Measurements from ENCODE around the gene TBX21. TPM values are rescaled to one million over a fixed set of nuclear protein-coding genes. Genes with fewer than 3 reads are reported as not detected.

The TBX21 gene
- total RNA-seq, 1 experiment from 2014 or later = 0.20 TPM

DNA sequence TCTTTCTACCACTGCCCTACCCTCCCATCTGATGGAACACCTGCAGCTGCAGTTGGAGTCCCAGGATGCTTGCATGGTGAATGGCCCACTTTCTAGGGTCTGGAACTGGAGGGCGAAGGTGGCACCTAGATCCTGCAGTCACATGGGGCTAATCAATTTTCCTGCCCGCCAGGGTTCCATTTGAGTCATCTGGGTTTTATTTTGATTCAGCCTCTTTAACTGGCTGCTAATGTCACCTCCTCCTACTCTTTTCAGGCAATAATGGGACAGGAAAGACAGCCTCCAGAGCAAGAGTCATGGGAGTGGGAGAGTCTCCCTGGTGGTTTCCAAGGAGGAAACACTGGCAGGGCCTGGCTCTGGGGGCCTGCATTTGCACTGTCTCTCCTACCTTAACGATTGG, 42.9 kb upstream of the TBX21 start (continued):
- no peak for TF ChIP-seq ZFX (IDR thresholded peaks at IDR 0.05)
- no peak for TF ChIP-seq CBX3 (IDR thresholded peaks at IDR 0.05; ENCODE audit: low read depth)

DNA sequence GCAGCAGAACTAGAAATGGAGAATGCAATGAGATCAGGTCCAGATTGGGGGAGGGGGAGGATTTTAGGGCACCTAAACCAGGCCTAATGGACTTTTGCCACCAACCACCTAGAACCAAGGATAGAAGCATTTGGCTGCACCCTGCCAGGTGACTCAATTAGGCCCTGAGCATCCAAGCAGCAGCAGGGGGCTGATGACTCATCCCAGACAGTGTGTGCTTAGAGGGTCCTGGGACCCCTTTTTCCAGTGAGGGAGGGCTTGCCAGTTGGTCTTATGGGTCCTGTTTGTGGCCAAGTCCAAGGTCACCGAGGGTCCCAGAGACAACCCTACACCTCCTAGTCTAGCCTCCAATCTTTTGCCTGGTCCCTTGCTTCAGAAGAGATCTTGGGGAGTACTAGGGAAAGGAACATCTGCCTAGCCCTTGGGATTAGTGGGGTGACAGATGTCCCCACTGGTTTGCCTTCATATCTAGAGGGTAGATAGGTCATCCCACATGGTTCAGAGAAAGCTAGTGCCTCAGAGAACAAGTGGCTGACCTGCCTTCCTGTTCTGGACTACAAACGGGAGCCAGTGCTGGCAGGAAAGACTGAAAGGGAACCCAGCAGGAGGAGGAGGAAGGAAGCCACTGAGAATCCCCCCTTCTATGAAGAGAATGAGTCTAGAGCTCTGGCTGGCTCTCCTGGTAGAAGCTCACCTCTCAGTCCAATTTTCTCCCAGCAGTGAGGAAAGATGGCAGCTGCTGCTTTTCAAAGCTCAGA, 40.7 kb upstream of the TBX21 start:
- H3K36me3 ChIP-seq (ENCODE audit: control insufficient read depth in 1 of 2, insufficient read depth in 2 of 2, low read length in 2 of 2) = no peaks in the 10 kb centered on the region
- BruUV-seq (replicated peaks) = no TSS peak
- H3K9me2 ChIP-seq (ENCODE audit: insufficient read depth) = no peaks in the 10 kb centered on the region
- no peaks in the 10 kb centered on the region for H3K27me3 ChIP-seq (ENCODE audit: insufficient read depth, low read length)
- H3K9ac ChIP-seq (ENCODE audit: low read length) = peak overlapping the region; percentile 67; the same call in 1 of the 2 replicates
- H3K27ac ChIP-seq (ENCODE audit: low read depth, low read length) = no peak overlapping the region
- H3K9me3 ChIP-seq (ENCODE audit: control insufficient read depth in 1 of 2, insufficient read depth in 1 of 2, low read depth in 1 of 2, low read length in 2 of 2) = no peaks in the 10 kb centered on the region
- peak overlapping the region; percentile 91 for H3K4me2 ChIP-seq (ENCODE audit: low read length)
- ChIA-PET POLR2A (interaction anchor here (0.7 kb wide), 1 partner anchor 29 kb away, joined by 3 read pairs; no protein-coding TSS in a partner anchor), RAD21 (ENCODE audit: low non-redundant PET in 1 of 2, low total read pairs in 2 of 2, uncharacterized antibody in 2 of 2, unreplicated experiment in 2 of 2) (no interaction called here), CTCF (interaction anchor here (0.6 kb wide), 1 partner anchor 11 kb away, joined by 3 read pairs; no protein-coding TSS in a partner anchor)
- H4K20me1 ChIP-seq (ENCODE audit: insufficient read depth) = no peaks in the 10 kb centered on the region
- intact Hi-C loops (cut with micrococcal nuclease) = no loop called here
- no peak for ATAC-seq
- no peaks in the 10 kb centered on the region for H3K79me2 ChIP-seq (ENCODE audit: insufficient read depth, low read length)
- no peak overlapping the region for H3K4me3 ChIP-seq (replicated peaks in 1 of 2; ENCODE audit: low read depth in 1 of 2, low read length in 2 of 2)
- TF ChIP-seq, protein P1, sequence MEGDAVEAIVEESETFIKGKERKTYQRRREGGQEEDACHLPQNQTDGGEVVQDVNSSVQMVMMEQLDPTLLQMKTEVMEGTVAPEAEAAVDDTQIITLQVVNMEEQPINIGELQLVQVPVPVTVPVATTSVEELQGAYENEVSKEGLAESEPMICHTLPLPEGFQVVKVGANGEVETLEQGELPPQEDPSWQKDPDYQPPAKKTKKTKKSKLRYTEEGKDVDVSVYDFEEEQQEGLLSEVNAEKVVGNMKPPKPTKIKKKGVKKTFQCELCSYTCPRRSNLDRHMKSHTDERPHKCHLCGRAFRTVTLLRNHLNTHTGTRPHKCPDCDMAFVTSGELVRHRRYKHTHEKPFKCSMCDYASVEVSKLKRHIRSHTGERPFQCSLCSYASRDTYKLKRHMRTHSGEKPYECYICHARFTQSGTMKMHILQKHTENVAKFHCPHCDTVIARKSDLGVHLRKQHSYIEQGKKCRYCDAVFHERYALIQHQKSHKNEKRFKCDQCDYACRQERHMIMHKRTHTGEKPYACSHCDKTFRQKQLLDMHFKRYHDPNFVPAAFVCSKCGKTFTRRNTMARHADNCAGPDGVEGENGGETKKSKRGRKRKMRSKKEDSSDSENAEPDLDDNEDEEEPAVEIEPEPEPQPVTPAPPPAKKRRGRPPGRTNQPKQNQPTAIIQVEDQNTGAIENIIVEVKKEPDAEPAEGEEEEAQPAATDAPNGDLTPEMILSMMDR (IDR thresholded peaks at IDR 0.05 in 2 of 3, conservative IDR thresholded peaks at IDR 0.05 in 1 of 3; ENCODE audit: borderline replicate concordance in 1 of 3, insufficient read depth in 1 of 3, low read depth in 2 of 3, low read length in 2 of 3) = no peak
- TF ChIP-seq EZH2phosphoT487 (IDR thresholded peaks at IDR 0.05; ENCODE audit: borderline replicate concordance) (no peak), CEBPB (IDR thresholded peaks at IDR 0.05; ENCODE audit: low read depth) (no peak), JUND (IDR thresholded peaks at IDR 0.05) (no peak), ELF1 (IDR thresholded peaks at IDR 0.05; ENCODE audit: borderline replicate concordance, low read depth) (no peak), POLR2AphosphoS5 (IDR thresholded peaks at IDR 0.05; ENCODE audit: low read depth, low read length) (no peak), CBX3 (IDR thresholded peaks at IDR 0.05; ENCODE audit: low read depth) (no peak)
- peaks cover 25 to 45% of the 10 kb centered on the region in 2 experiments for H3K4me1 ChIP-seq (ENCODE audit: control insufficient read depth in 1 of 2, insufficient read depth in 2 of 2, low read length in 2 of 2)
- no peak overlapping the region for H2AFZ ChIP-seq (ENCODE audit: low read depth, low read length, poor library complexity, severe bottlenecking)
- no peak for DNase-seq (ENCODE audit: low read depth, low spot score)
